AG04449 (cell line): ENCODE measurements around the gene CACNA1C.

Source experiments
- CTCF ChIA-PET: fragments of 350-600 bp; formaldehyde crosslinking; extraction: SDS; loops from one replicate; lab custom pipeline; 2021; ENCODE audit warnings: antibody characterized with exemption; lab: Yijun Ruan, JAX
- POLR2A ChIA-PET: fragments of 400-600, 350-600 bp; formaldehyde crosslinking; extraction: SDS; loops from one replicate; lab custom pipeline; 2020; ENCODE audit warnings: antibody characterized with exemption, inconsistent platforms; lab: Yijun Ruan, JAX
- DNase-seq: peaks from one replicate; pipeline ENCODE4 v3.0.0-alpha.2; 2010; ENCODE audit warnings: low read depth, low spot score
- H3K4me3 ChIP-seq: 2 replicates; pipeline ENCODE4 v1.5.1; 2011; ENCODE audit warnings: low read depth, mild to moderate bottlenecking, control low read depth, low read length
- TF ChIP-seq, protein P1 (sequence below): IDR thresholded peaks from one replicate; pipeline ENCODE4 v1.5.1; 2011; ENCODE audit warnings: mild to moderate bottlenecking, moderate library complexity, low read length, control low read depth, inconsistent platforms; ENCODE audit not compliant: insufficient read depth; ENCODE audit errors: missing control alignments

The CACNA1C gene

DNA sequence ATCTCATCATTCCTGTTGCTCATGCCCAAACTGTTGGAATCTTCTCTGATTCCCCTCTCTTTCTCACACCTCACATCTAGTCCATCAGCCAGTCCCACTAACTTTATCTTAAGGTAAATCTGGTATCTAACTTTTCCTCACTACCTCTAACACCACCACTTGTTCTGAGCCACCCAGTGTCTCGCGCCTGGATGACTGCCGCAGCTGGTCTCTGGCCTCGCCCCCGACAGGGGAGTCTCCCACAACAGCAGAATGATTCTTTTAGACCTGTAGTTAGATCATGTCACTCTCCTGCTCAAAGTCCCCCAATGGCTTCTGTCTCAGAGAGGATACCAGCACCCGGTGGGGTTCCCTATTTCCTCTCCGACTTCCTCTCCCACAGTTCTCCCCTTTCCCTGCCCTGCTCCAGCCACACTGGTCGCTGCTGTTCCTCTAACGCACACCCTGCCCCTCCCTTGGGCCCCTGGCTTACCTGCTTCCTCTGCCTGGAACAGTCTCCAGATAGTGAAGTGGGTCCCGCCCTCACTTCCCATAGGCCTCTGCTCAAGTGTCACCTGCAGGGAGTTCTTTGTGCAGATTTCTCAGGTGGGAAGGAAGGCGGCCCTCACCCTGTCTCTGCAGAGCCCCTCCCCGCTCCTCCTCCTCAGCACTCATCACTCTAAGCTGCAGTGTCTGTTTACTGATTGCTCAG, 403.5 kb downstream of the CACNA1C start:
- ChIA-PET CTCF (no interaction called here), POLR2A (no interaction called here)
- H3K4me3 ChIP-seq: no peak overlapping the region
- TF ChIP-seq, protein P1, sequence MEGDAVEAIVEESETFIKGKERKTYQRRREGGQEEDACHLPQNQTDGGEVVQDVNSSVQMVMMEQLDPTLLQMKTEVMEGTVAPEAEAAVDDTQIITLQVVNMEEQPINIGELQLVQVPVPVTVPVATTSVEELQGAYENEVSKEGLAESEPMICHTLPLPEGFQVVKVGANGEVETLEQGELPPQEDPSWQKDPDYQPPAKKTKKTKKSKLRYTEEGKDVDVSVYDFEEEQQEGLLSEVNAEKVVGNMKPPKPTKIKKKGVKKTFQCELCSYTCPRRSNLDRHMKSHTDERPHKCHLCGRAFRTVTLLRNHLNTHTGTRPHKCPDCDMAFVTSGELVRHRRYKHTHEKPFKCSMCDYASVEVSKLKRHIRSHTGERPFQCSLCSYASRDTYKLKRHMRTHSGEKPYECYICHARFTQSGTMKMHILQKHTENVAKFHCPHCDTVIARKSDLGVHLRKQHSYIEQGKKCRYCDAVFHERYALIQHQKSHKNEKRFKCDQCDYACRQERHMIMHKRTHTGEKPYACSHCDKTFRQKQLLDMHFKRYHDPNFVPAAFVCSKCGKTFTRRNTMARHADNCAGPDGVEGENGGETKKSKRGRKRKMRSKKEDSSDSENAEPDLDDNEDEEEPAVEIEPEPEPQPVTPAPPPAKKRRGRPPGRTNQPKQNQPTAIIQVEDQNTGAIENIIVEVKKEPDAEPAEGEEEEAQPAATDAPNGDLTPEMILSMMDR: no peak
- no peak for DNase-seq

DNA sequence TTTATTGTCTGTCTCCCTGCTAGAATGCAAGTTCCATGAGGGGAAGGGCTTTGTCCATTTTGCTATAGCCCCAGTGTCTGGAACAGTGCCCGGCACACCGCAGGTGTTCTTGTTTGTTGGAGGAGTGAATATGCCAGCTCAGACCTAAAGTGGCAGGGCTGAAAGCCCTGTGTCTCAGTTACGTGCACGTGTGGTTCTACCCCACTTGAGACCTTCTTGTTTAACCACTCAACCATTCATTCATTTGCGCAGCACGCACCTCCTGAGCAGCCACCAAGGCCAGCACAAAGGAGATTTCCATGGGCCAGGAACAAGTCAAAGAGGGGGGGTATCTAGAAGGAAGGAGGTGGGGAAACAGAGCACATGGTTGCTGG, 404.0 kb downstream of the CACNA1C start:
- no peak for DNase-seq
- ChIA-PET CTCF (no interaction called here), POLR2A (no interaction called here)
- TF ChIP-seq, protein P1: no peak
- H3K4me3 ChIP-seq: no peak overlapping the region

DNA sequence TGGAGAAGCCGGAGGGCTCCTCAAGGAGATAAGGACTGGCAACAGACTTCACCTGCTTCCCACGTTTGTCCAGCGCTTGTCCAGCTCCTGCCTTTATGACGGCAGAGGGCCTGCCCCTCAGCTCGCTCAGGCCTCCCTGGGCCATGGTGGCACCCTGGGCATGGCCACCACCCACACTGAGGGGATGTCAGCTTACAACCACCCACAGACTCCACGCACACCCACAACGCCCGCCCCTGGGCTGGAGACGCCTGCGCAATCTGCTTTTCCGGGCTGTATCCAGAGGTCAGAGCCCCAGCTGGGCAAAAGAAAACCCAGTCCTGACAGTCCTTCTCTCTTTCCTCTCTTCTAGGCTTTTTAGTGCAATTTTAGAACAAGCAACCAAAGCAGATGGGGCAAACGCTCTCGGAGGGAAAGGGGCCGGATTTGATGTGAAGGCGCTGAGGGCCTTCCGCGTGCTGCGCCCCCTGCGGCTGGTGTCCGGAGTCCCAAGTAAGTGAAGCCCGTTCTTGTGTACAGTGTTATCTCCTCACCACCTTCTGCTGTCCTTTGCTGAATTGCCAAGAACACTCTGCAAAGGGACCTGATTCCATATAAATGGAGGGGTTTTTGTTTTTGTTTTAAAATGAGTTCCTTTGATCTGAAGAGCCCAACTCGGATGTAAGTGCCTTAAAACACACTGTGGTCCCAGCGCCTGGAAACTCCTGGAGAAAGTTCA, 404.6 kb downstream of the CACNA1C start:
- H3K4me3 ChIP-seq: no peak overlapping the region
- ChIA-PET CTCF (no interaction called here), POLR2A (no interaction called here)
- TF ChIP-seq, protein P1: no peak
- no peak for DNase-seq

DNA sequence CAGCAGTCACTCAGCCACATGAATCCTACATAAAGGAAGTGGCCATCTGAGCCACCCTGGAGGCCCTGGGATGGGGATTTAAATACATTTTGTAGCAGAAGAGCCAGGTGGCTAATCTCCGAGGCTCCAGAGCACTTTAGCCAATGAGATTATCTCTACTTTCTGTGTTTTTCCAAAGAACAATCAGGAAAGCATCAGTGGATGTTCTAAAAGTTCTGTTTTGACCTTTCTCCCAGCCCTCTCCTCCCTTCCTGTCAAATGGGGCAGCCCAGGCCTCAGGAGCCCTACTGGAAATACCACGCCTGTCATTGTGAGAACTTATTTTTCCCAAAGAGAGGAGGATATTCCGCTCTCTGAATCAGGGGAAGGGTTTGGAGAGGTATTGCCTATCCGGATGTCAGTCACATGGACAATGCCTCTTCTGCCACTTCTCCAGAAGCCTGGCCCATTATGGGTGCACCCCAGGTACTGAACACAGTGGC, 405.2 kb downstream of the CACNA1C start:
- ChIA-PET POLR2A (no interaction called here), CTCF (no interaction called here)
- no peak overlapping the region for H3K4me3 ChIP-seq
- no peak for DNase-seq
- TF ChIP-seq, protein P1: no peak

DNA sequence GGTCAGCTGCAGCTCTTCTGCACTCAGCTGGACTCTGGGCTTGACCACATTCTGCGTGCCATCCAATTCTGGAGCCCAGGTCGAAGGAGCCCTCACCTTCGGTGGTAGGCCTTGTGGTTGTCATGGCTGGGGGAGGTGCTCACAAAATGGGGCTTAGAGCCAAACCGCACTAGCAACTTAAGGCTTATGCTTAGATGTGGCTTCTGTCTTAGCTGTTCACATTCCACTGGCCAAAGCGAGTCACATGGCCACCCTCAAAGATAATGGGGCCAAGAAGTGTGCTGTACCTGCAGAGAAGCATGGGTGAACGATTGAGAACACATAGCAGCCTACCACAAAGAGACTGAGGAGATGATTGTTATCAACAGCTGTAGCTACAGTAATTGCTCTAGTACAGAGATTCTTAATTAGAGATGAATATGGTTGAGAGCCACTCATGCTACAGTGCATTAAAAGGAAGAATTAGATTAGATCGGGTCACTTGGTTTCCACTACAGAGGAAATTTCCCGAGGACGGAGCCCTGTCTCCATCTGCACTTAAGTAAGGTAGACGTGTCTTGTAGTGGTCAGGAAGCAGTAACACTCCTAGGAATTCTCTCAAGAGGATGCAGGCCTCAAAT, 407.4 kb downstream of the CACNA1C start:
- no peak overlapping the region for H3K4me3 ChIP-seq
- TF ChIP-seq, protein P1: no peak
- ChIA-PET CTCF (no interaction called here), POLR2A (no interaction called here)
- no peak for DNase-seq

DNA sequence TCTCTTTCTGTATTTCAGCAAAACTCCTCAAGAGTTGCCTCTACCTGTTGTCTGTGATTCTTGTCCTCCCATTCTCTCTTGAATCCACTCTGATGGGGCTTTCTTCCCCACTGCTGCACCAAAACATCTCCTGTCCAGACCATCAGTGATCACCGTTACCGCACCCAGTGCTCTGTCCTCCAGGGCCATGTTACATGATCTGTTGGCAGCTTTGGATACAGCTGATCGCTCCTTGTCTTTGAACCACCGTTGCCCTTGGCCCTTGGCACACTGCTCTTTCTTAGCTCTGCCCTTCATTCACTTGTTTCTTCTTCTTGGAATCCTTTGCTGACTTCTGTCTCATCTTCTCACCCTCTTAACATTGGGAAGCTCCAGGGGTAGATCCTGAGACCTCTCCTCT, 408.3 kb downstream of the CACNA1C start:
- no peak overlapping the region for H3K4me3 ChIP-seq
- CTCF ChIA-PET: no interaction called here
- TF ChIP-seq, protein P1: no peak
- DNase-seq: no peak
- POLR2A ChIA-PET: no interaction called here
